GM12891 (cell line): ENCODE data around the gene JAG1.

ENCODE experiments used
- POLR2A ChIP-seq: IDR thresholded peaks from 2 replicates; pipeline ENCODE4 v1.6.1; 2011; ENCODE audit warnings: low read depth, low read length, control low read depth
- POLR2AphosphoS5 ChIP-seq: IDR thresholded peaks from 2 replicates; pipeline ENCODE4 v1.6.1; 2011; ENCODE audit warnings: low read depth, low read length, control low read depth
- POU2F2 ChIP-seq: IDR thresholded peaks from 2 replicates; pipeline ENCODE4 v1.6.1; 2011; ENCODE audit warnings: low read depth, mild to moderate bottlenecking, control low read depth, low read length, moderate library complexity
- SPI1 ChIP-seq: IDR thresholded peaks from 2 replicates; pipeline ENCODE4 v1.6.1; 2011; ENCODE audit warnings: low read depth, low read length, control low read depth
- TAF1 ChIP-seq: IDR thresholded peaks from 2 replicates; pipeline ENCODE4 v1.6.1; 2011; ENCODE audit warnings: low read depth, low read length, control low read depth

DNA sequence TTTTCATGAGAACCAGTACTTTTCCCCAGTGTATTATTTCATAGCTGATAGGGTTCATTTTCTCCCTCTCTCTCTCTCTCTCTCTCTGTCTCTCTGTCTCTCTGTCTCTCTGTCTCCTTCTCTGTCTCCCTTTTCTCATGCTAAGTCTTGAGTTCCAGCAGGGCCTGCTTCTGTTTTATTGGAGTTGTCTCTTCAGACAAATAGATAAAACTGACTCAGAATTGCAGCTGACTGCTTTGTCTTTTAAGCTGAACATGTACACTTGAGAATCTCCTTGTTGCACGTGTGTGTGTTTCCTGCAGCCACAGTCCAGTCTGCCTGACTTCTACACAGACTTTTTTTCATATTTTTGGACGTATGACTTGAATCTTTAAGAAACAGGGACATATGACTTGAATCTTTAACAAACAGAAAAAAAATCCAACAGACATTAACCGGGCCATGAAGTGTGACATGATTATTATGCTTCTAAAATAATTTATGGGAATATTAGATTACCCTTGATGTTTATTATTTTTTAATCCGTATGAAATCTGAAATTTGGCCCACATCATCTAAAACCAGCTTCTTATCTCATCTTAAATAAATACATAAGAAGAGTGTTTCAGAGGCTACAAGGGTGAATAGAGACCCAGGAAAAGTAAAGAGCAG is 71.5 kb downstream of the JAG1 start:
- TF ChIP-seq SPI1 = no peak
- TF ChIP-seq POLR2A = no peak
- no peak for TF ChIP-seq TAF1
- no peak for TF ChIP-seq POLR2AphosphoS5
- TF ChIP-seq POU2F2 = no peak
